Esophagus squamous epithelium (tissue), 5 donors: Measurements from ENCODE around the gene CMYA5. TPM values are rescaled to one million over a fixed set of nuclear protein-coding genes. Genes with fewer than 3 reads are reported as not detected.

Source experiments
- DNase-seq: peaks from one replicate; lab custom pipeline; 2025; lab: John Stamatoyannopoulos, UW
- H3K27ac ChIP-seq, 4 donors: fragments of 200-600 bp; sonication (generic); one replicate each; pipeline ENCODE4 v1.5.1; 2016 to 2019; ENCODE audit warnings: mild to moderate bottlenecking in 1 of 4
- H3K27me3 ChIP-seq, 4 donors: fragments of 200-600 bp; sonication (generic); 1 replicate in 3 of 4; 2 replicates in 1 of 4; pipeline versions ENCODE4 v1.5.1 to v1.6.0; 2017 to 2021; ENCODE audit warnings: antibody characterized with exemption in 1 of 4
- H3K36me3 ChIP-seq, 3 donors: fragments of 200-600 bp; sonication (generic); one replicate each; pipeline ENCODE4 v1.5.1; 2016 to 2019
- H3K4me1 ChIP-seq, 3 donors: fragments of 200-600 bp; sonication (generic); one replicate each; pipeline ENCODE4 v1.5.1; 2017 to 2019
- H3K4me3 ChIP-seq, 4 donors: fragments of 200-600 bp; sonication (generic); 1 replicate in 3 of 4; 2 replicates in 1 of 4; pipeline ENCODE4 v1.5.1; 2016 to 2019; ENCODE audit warnings: mild to moderate bottlenecking in 2 of 4, moderate library complexity in 1 of 4
- H3K9me3 ChIP-seq, 3 donors: fragments of 200-600 bp; sonication (generic); one replicate each; pipeline ENCODE4 v1.5.1; 2016 to 2019
- POLR2A ChIP-seq, 4 donors: fragments of 450-650 bp; IDR thresholded peaks; one replicate each; pipeline ENCODE4 v1.6.1; 2017; ENCODE audit warnings: antibody characterized with exemption in 4 of 4, mild to moderate bottlenecking in 4 of 4, moderate library complexity in 3 of 4
- WGBS, 2 donors: methylation state at CpG; one replicate each; pipeline ENCODE4 v1.1.5; 2018; 5-methylcytosine and 5-hydroxymethylcytosine counted together
- intact Hi-C: fragments of 100-400 bp; cut with DNase I; formaldehyde crosslinking; loops from one replicate; pipeline ENCODE4 v1.15.0; 2022
- total RNA-seq, 4 donors: library from RNA; depleted of rRNA; stranded (reverse); fragments of >200 nt; gene quantifications; one replicate each; pipeline ENCODE4 v1.1.0, GENCODE V29; 2016
- TF ChIP-seq, protein P1 (sequence below), 6 experiments: fragments of 450-650 bp in 4 of 6; fragments of 200-600 bp in 2 of 6; sonication (generic) in 2 of 6; IDR thresholded peaks; one replicate each; pipeline ENCODE4 v1.5.1; 2016 to 2019; ENCODE audit warnings: antibody characterized with exemption in 6 of 6, mild to moderate bottlenecking in 4 of 6, moderate library complexity in 4 of 6
- donor health status: DM: yes; HTN: yes; CAD: no.

Gene CMYA5
- 1 to 10 TPM in 2 of 4 donors, under 1 TPM in 2; 0.11 to 3.6 (median 0.81) TPM for total RNA-seq

DNA sequence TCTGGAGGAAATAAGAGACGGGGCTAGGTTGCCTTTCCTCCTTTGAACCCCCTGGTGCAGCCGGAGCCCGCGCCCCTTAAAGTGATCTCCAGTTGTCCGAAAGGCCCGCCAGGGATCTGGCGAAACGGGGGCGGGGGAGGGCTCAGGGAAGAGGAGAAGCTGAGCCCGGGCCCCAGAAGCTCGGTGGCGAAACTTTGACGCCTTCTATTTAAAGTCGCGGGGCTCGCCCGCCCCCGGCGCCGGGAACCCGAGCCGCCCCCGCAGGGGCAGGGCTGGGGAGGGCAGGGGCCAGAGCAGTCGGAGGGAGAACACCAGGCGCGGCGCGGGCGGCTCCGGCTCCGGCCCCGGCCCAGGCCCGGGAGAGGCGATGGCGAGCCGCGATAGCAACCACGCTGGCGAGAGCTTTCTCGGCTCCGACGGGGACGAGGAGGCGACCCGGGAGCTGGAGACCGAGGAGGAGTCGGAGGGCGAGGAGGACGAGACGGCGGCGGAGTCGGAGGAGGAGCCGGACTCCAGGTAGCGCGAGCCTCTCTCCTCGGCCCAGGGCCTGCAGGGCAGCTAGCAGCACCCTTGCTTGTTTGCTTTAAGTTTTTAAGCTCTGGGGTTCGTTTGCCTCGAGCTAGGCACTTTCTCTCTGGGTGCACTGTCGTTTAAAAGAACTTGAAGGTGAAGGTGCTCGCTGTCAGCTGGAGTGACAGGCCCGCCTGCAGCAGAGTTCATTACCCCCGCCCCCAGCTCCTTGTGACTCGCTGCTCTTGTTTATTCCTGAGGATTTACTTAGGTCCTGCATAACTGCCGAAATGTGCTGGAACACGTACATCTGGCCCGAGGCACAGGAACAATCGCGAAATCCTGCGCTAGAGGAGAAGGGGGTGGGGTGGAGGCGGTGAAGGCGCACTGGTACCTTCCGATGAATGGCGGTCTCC lies at the start of gene CMYA5:
TSS of gene CMYA5 (plus strand) at position 296 of the 926 bp plus-strand sequence. CDS start at position 368, 72 bp downstream.
- Histone ChIP-seq H3K27me3 (no peaks in the 10 kb centered on the region), H3K4me1 (peaks cover 4 to 22% (median 6%) of the 10 kb centered on the region in 3 donors), H3K4me3 (peak within 1 kb of the TSS; percentile 48 to 70 (median 51)), H3K36me3 (peaks cover 0 to 26% (median 0%) of the 10 kb centered on the region in 3 donors), H3K9me3 (no peaks in the 10 kb centered on the region), H3K27ac (peak within 1 kb of the TSS; percentile 50 to 70 (median 66))
- TF ChIP-seq POLR2A (IDR thresholded peaks at IDR 0.05): no peak
- TF ChIP-seq, protein P1, sequence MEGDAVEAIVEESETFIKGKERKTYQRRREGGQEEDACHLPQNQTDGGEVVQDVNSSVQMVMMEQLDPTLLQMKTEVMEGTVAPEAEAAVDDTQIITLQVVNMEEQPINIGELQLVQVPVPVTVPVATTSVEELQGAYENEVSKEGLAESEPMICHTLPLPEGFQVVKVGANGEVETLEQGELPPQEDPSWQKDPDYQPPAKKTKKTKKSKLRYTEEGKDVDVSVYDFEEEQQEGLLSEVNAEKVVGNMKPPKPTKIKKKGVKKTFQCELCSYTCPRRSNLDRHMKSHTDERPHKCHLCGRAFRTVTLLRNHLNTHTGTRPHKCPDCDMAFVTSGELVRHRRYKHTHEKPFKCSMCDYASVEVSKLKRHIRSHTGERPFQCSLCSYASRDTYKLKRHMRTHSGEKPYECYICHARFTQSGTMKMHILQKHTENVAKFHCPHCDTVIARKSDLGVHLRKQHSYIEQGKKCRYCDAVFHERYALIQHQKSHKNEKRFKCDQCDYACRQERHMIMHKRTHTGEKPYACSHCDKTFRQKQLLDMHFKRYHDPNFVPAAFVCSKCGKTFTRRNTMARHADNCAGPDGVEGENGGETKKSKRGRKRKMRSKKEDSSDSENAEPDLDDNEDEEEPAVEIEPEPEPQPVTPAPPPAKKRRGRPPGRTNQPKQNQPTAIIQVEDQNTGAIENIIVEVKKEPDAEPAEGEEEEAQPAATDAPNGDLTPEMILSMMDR (IDR thresholded peaks at IDR 0.05): no peak
- intact Hi-C loops: no loop called here
- WGBS, 2 donors: 32 to 42% methylated on average over 19 to 43 of the region's 74 CpGs
- DNase-seq: no peak

DNA sequence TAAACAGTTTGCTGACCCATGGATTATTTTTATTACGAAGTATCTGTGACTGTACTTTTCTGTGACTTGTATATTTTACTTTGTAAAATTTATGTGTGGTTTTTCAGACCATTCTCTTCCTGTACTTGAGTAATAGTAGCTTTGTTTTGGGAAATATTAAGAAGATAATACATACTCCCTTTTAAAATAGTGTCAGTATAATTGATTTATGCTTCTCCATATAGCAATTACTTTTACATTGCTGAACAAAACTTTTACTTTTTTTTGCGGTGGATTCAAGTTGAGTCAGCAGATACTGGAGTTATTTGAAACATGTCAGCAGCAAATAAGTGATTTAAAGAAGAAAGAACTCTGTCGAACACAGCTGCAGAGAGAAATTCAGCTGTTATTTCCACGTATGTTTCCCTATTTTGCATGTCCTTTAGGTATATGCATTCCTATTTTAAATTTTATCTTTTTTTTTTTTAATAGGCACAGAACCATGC lies 49.0 kb upstream of the CMYA5 start:
- no peaks in the 10 kb centered on the region for H3K27me3 ChIP-seq
- H3K27ac ChIP-seq: no peak overlapping the region
- intact Hi-C loops: no loop called here
- TF ChIP-seq POLR2A (IDR thresholded peaks at IDR 0.05): no peak
- TF ChIP-seq, protein P1 (IDR thresholded peaks at IDR 0.05): no peak
- H3K4me3 ChIP-seq: no peak overlapping the region
- 72 to 78% methylated on average over 4 of the region's 4 CpGs for WGBS, 2 donors
- DNase-seq: no peak
- H3K36me3 ChIP-seq: peaks cover 0 to 91% (median 0%) of the 10 kb centered on the region in 3 donors
- H3K9me3 ChIP-seq: no peaks in the 10 kb centered on the region
- H3K4me1 ChIP-seq: no peaks in the 10 kb centered on the region

DNA sequence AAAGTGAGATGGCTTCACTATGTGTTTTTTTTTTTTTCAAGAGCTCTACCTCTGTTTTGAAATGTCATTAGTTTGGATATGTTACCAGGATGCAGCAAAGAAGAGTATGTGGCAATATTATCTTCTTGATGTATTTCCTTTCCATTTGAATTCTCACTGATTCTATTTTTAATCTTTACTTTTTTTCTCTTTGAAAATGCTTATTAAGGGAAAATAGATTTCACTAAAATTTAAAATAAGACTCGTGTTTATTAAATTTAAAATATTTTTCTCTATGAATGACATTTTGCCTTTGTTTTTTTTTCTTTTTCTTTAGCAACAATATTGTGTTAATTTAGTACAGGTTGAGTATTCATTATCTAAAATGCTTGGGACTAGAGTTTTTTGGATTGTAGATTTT lies 48.2 kb upstream of the CMYA5 start:
- H3K4me1 ChIP-seq: no peaks in the 10 kb centered on the region
- H3K36me3 ChIP-seq: peaks cover 0 to 94% (median 6%) of the 10 kb centered on the region in 3 donors
- no peaks in the 10 kb centered on the region for H3K27me3 ChIP-seq
- 88 to 89% methylated on average over 1 of the region's 1 CpG for WGBS, 2 donors
- DNase-seq: no peak
- H3K4me3 ChIP-seq: no peak overlapping the region
- intact Hi-C loops: no loop called here
- no peak overlapping the region for H3K27ac ChIP-seq
- no peak for TF ChIP-seq POLR2A (IDR thresholded peaks at IDR 0.05)
- TF ChIP-seq, protein P1 (IDR thresholded peaks at IDR 0.05): no peak
- no peaks in the 10 kb centered on the region for H3K9me3 ChIP-seq

DNA sequence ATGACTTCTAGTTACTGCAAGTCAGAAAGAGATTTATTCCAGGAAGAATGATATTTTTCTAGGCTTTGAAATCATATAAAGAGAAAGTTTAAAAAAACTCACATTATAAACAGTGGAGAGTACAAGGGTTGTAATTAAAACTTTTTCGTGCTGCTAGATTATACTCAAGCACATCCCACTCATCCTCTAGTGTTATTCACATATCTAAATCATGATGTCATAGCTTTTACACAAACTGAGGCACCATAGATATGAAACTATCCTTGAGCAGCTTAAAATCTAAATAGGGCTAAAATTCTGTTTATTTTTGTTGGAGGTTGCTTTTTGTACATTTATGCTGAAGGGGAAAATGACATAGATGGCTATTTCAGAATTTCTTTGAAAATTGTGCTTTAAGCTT lies 47.4 kb upstream of the CMYA5 start:
- H3K4me3 ChIP-seq: no peak overlapping the region
- H3K9me3 ChIP-seq: no peaks in the 10 kb centered on the region
- intact Hi-C loops: no loop called here
- TF ChIP-seq, protein P1 (IDR thresholded peaks at IDR 0.05): no peak
- no peak for TF ChIP-seq POLR2A (IDR thresholded peaks at IDR 0.05)
- 77 to 91% methylated on average over 1 of the region's 1 CpG for WGBS, 2 donors
- no peak for DNase-seq
- no peaks in the 10 kb centered on the region for H3K27me3 ChIP-seq
- H3K27ac ChIP-seq: no peak overlapping the region
- H3K4me1 ChIP-seq: no peaks in the 10 kb centered on the region
- H3K36me3 ChIP-seq: peaks cover 0 to 94% (median 6%) of the 10 kb centered on the region in 3 donors

DNA sequence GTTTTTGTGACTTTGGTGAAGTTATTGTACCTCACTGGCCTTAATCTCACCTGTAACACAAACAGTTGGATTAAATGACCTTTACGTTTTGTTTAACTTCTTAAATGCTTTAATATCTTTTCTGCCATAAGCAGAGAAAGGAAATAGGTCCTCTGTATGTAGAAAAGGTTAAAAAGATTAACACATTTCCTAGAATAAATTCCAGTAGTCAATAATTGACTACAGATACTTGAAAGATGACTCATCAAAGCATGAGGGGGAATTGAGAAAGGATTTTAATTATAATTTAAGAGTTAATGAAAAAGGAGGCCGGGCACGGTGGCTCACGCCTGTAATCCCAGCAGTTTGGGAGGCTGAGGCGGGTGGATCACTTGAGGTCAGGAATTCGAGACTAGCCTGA lies 35.8 kb upstream of the CMYA5 start:
- DNase-seq: no peak
- WGBS, 2 donors: 94 to 97% methylated on average over 6 of the region's 6 CpGs
- H3K4me3 ChIP-seq: no peak overlapping the region
- H3K4me1 ChIP-seq: no peaks in the 10 kb centered on the region
- no peak for TF ChIP-seq POLR2A (IDR thresholded peaks at IDR 0.05)
- TF ChIP-seq, protein P1 (IDR thresholded peaks at IDR 0.05): no peak
- intact Hi-C loops: no loop called here
- peaks cover 5 to 67% (median 6%) of the 10 kb centered on the region in 3 donors for H3K36me3 ChIP-seq
- no peaks in the 10 kb centered on the region for H3K27me3 ChIP-seq
- no peak overlapping the region for H3K27ac ChIP-seq
- no peaks in the 10 kb centered on the region for H3K9me3 ChIP-seq
